Left ventricle myocardium inferior (tissue), 1 donor: ENCODE data around the gene ACOT9. TPM values are rescaled to one million over a fixed set of nuclear protein-coding genes. Genes with fewer than 3 reads are reported as not detected.
A peak's percentile ranks its signal among the peaks of the same experiment; 100 is the strongest.

Experiments
- DNase-seq: peaks from one replicate; pipeline ENCODE4 v3.0.0-alpha.2; 2020
- H3K27ac ChIP-seq: fragments of 200-600 bp; replicated peaks from 2 replicates; pipeline ENCODE4 v1.8.0; 2021
- H3K27me3 ChIP-seq: fragments of 200-600 bp; 2 replicates; pipeline ENCODE4 v1.8.0; 2021; ENCODE audit warnings: low read depth
- H3K36me3 ChIP-seq: fragments of 200-600 bp; 2 replicates; pipeline ENCODE4 v1.8.0; 2021
- H3K4me1 ChIP-seq: fragments of 200-600 bp; 2 replicates; pipeline ENCODE4 v1.8.0; 2021
- H3K4me3 ChIP-seq: fragments of 200-600 bp; 2 replicates; pipeline ENCODE4 v1.8.0; 2021; ENCODE audit warnings: mild to moderate bottlenecking, moderate library complexity
- H3K9me3 ChIP-seq: fragments of 200-600 bp; replicated peaks from 2 replicates; pipeline ENCODE4 v1.8.0; 2021
- intact Hi-C: fragments of 100-400 bp; cut with micrococcal nuclease; formaldehyde crosslinking; loops from one replicate; pipeline ENCODE4 v1.11.0; 2022
- total RNA-seq: library from RNA; stranded (reverse); fragmentation: NEBNext Ultra II Directional; extraction: Animal tissue kit (Norgen Biotek cat#: 25700); gene quantifications from one replicate; pipeline ENCODE4 v1.2.1, GENCODE V29; 2021
- TF ChIP-seq, protein P1 (sequence below): fragments of 200-600 bp; IDR thresholded peaks from 2 replicates; pipeline ENCODE4 v1.8.0; 2021; ENCODE audit warnings: antibody characterized with exemption, mild to moderate bottlenecking, borderline replicate concordance
- donor health status: DM: no; HTN: yes; CAD: no; lungs with severe emphysema.

ACOT9 gene
- total RNA-seq, 1 donor from 2014 or later: 49.1 TPM

DNA sequence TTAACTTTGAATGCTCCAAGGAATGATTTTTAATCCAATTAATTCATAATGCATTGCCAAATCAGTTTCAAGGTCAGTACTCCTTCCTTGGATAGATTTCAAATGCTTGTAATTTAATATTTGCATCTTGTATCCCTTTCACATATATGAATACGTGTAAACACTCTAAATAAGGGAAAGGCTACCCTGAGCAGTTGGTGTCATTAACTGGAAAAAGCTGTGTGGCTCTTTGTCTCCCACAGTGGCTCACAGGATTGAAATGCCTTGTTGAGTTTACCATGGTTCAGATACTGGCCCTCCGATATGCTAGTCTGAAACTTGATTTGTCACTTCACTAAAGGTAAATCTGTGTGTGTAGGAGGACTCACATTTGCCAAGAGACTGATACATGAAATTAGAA is 16.7 kb upstream of the ACOT9 start:
- Histone ChIP-seq H3K36me3 (no peaks in the 10 kb centered on the region), H3K4me3 (no peak overlapping the region), H3K9me3 (no peaks in the 10 kb centered on the region), H3K4me1 (no peaks in the 10 kb centered on the region), H3K27me3 (no peaks in the 10 kb centered on the region), H3K27ac (no peak overlapping the region)
- DNase-seq: no peak
- intact Hi-C loops: loop anchor here (10.0 kb wide), 1 partner anchor 145 kb away; the partner anchor contains the start of genes APOO and CXorf58
- TF ChIP-seq, protein P1, sequence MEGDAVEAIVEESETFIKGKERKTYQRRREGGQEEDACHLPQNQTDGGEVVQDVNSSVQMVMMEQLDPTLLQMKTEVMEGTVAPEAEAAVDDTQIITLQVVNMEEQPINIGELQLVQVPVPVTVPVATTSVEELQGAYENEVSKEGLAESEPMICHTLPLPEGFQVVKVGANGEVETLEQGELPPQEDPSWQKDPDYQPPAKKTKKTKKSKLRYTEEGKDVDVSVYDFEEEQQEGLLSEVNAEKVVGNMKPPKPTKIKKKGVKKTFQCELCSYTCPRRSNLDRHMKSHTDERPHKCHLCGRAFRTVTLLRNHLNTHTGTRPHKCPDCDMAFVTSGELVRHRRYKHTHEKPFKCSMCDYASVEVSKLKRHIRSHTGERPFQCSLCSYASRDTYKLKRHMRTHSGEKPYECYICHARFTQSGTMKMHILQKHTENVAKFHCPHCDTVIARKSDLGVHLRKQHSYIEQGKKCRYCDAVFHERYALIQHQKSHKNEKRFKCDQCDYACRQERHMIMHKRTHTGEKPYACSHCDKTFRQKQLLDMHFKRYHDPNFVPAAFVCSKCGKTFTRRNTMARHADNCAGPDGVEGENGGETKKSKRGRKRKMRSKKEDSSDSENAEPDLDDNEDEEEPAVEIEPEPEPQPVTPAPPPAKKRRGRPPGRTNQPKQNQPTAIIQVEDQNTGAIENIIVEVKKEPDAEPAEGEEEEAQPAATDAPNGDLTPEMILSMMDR: no peak

DNA sequence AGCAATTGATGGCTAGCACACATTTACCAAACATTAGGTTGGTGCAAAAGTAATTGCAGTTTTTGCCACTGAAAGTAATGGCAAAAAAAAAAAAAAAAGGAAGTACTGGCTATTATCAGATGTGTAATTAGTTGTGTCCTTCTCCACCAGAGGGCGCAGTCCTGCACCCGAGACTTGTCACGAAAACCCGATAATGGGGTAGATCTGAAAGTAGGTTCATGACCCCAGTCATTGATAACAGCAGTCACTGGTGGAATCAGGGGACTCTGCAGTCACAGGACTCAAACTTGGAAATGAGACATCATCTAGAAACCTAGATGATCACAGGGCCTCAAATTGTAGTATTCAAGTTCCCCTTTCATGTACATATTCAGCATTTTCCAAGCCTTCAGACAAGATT is 13.1 kb upstream of the ACOT9 start:
- TF ChIP-seq, protein P1: peak; percentile 60
- no peaks in the 10 kb centered on the region for H3K36me3 ChIP-seq
- H3K27ac ChIP-seq: no peak overlapping the region
- no peaks in the 10 kb centered on the region for H3K9me3 ChIP-seq
- no peaks in the 10 kb centered on the region for H3K4me1 ChIP-seq
- peak; percentile 27 for DNase-seq
- intact Hi-C loops: loop anchor here (10.0 kb wide), 1 partner anchor 149 kb away; the partner anchor contains the start of genes APOO and CXorf58
- no peaks in the 10 kb centered on the region for H3K27me3 ChIP-seq
- H3K4me3 ChIP-seq: no peak overlapping the region

DNA sequence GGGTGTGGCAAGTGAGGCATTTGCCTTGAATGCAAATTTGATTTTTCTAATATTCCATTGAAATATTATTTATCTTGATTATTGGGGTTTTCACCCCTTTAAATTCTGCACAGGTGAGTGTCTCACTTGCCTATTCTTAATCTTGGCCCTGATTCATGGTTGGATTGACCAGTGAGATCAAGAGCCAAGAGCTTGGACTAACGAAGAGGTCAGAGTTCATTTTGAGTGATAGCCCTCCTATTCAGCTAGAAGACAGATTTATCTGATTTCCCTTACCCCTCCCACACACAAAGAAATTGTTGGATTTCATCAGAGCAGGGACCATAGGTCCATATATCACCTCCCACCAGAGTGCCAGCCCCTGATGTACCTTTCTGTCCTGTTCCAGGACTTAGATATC is 11.6 kb upstream of the ACOT9 start:
- Histone ChIP-seq H3K27me3 (no peaks in the 10 kb centered on the region), H3K9me3 (no peaks in the 10 kb centered on the region), H3K4me1 (no peaks in the 10 kb centered on the region), H3K27ac (no peak overlapping the region), H3K36me3 (no peaks in the 10 kb centered on the region), H3K4me3 (no peak overlapping the region)
- TF ChIP-seq, protein P1: no peak
- intact Hi-C loops: loop anchor here (10.0 kb wide), 1 partner anchor 150 kb away; the partner anchor contains the start of genes APOO and CXorf58
- DNase-seq: no peak

DNA sequence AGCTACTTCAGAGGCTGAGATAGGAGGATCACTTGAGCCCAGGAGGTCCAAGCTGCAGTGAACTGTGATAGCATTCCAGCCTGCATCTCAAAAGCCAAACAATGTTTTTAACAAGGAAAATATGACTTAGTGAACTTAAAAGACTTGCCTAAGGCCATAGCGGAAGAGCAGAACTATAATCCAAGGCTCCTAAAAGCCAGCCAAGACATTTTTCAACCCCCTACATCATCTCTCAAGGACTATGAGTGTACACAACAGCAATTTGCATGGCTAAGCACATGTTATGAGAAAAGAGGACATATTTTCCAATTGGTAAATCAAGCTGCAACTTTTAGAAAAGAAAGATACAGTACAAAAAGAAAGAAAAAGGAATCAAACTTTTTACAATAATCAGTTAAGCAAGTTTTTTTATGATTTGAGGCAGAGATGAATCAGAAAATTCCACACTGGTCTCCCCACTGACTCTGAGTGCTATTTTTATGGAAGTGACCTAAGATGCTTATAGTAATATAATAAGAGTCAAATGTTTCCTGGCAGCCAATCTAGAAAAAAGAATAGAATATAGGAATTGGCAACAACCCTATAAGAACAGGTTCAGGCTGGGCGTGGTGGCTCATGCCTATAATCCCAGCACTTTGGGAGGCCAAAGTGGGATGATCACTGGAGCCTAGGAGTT is 9.8 kb upstream of the ACOT9 start:
- no peak overlapping the region for H3K27ac ChIP-seq
- no peaks in the 10 kb centered on the region for H3K36me3 ChIP-seq
- H3K9me3 ChIP-seq: no peaks in the 10 kb centered on the region
- no peaks in the 10 kb centered on the region for H3K4me1 ChIP-seq
- intact Hi-C loops: loop anchor here (10.0 kb wide), 1 partner anchor 152 kb away; the partner anchor contains the start of genes APOO and CXorf58
- TF ChIP-seq, protein P1: no peak
- H3K27me3 ChIP-seq: no peaks in the 10 kb centered on the region
- no peak overlapping the region for H3K4me3 ChIP-seq
- no peak for DNase-seq

DNA sequence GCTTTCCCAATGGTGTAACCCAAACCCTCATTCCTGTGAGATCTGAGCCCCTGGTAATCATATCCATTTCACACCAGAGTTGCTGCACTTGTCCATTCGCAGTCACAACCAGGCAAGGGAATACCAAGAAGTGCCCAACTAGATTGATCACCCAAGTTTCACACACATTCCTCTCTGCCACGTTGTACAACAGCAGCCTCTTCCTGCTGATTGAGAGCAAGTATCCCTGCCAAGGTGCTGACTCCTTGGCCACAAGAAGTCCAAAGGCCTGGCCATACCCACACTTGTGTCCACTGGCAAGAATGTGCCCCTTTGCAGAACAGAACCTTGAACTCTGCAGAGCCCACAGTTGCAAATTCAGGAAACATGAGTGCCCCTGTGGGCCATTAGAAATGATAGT is 6.5 kb upstream of the ACOT9 start:
- DNase-seq: no peak
- TF ChIP-seq, protein P1: no peak
- Histone ChIP-seq H3K4me3 (no peak overlapping the region), H3K36me3 (no peaks in the 10 kb centered on the region), H3K4me1 (no peaks in the 10 kb centered on the region), H3K27ac (no peak overlapping the region), H3K27me3 (no peaks in the 10 kb centered on the region), H3K9me3 (no peaks in the 10 kb centered on the region)
- intact Hi-C loops: no loop called here
